ENCODE results near the gene MAX. TPM values are rescaled to one million over a fixed set of nuclear protein-coding genes. Genes with fewer than 3 reads are reported as not detected.

The MAX gene
- total and polyA plus RNA-seq, 2 experiments from 2014 or later: 25.0 to 27.7 TPM

GRCh38 chr14:65033181-65033580, 69.1 kb downstream of the MAX start:
- no peaks in the 10 kb centered on the region for H3K4me1 Mint-ChIP-seq
- Histone ChIP-seq H3K4me3 (no peak overlapping the region), H3K4me1 (ENCODE audit: insufficient read depth) (no peaks in the 10 kb centered on the region), H4K20me1 (replicated peaks; ENCODE audit: insufficient read depth) (no peaks in the 10 kb centered on the region), H3K27ac (ENCODE audit: low read depth) (no peak overlapping the region), H3K79me2 (replicated peaks; ENCODE audit: insufficient read depth) (no peaks in the 10 kb centered on the region), H3K4me2 (no peak overlapping the region), H3K27me3 (ENCODE audit: insufficient read depth) (no peaks in the 10 kb centered on the region), H3K36me3 (ENCODE audit: insufficient read depth) (no peaks in the 10 kb centered on the region; the same call in 1 of the 2 replicates), H2AFZ (no peak overlapping the region), H3F3A (replicated peaks; ENCODE audit: low read depth) (no peaks in the 10 kb centered on the region), H3K9me2 (ENCODE audit: insufficient read depth) (no peaks in the 10 kb centered on the region)
- no peaks in the 10 kb centered on the region for H3K27me3 Mint-ChIP-seq (ENCODE audit: insufficient read depth, low read depth, poor library complexity)
- TF ChIP-seq, protein P1, sequence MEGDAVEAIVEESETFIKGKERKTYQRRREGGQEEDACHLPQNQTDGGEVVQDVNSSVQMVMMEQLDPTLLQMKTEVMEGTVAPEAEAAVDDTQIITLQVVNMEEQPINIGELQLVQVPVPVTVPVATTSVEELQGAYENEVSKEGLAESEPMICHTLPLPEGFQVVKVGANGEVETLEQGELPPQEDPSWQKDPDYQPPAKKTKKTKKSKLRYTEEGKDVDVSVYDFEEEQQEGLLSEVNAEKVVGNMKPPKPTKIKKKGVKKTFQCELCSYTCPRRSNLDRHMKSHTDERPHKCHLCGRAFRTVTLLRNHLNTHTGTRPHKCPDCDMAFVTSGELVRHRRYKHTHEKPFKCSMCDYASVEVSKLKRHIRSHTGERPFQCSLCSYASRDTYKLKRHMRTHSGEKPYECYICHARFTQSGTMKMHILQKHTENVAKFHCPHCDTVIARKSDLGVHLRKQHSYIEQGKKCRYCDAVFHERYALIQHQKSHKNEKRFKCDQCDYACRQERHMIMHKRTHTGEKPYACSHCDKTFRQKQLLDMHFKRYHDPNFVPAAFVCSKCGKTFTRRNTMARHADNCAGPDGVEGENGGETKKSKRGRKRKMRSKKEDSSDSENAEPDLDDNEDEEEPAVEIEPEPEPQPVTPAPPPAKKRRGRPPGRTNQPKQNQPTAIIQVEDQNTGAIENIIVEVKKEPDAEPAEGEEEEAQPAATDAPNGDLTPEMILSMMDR (conservative IDR thresholded peaks at IDR 0.05; ENCODE audit: low read depth in 2 of 2): no peak
- TF ChIP-seq ZNF331 (CRISPR knock-in tag; IDR thresholded peaks at IDR 0.05; ENCODE audit: low read depth) (no peak), ZNF462 (CRISPR knock-in tag; IDR thresholded peaks at IDR 0.05) (no peak), STAT1 (IDR thresholded peaks at IDR 0.05; ENCODE audit: unreplicated experiment) (no peak), EZH2phosphoT487 (IDR thresholded peaks at IDR 0.05; ENCODE audit: unreplicated experiment) (no peak), CREB1 (CRISPR knock-in tag; IDR thresholded peaks at IDR 0.05; ENCODE audit: low read depth) (no peak), ETS1 (IDR thresholded peaks at IDR 0.05) (no peak)
- H3K36me3 Mint-ChIP-seq (ENCODE audit: low read depth): peaks cover 15% of the 10 kb centered on the region
- ATAC-seq (no peak), DNase-seq (ENCODE audit: low spot score) (no peak)
- no peak overlapping the region for H3K4me3 Mint-ChIP-seq
- H3K27ac Mint-ChIP-seq: no peak overlapping the region
- H3K9me3 Mint-ChIP-seq: no peaks in the 10 kb centered on the region

Data from GM23338 (cell line).